GM12878 (cell line): ENCODE data around the gene DNAH1. TPM values are rescaled to one million over a fixed set of nuclear protein-coding genes. Genes with fewer than 3 reads are reported as not detected.

Source experiments
- ATAC-seq: fragments of 200-7000 bp; cut with Tn5 transposase; 3 replicates; pipeline ENCODE4 v1.9.1; 2020; ENCODE audit warnings: mild to moderate bottlenecking, moderate library complexity
- BruUV-seq: library from RNA; stranded (reverse); fragments of 400-500 nt; replicated peaks from 2 replicates; lab custom pipeline; 2021; lab: Mats Ljungman, UMichigan
- CTCF ChIA-PET: fragments of 300-600 bp; sonication (Branson Sonifier 250); formaldehyde crosslinking; extraction: SDS; loops from one replicate; lab custom pipeline; 2021; ENCODE audit warnings: inconsistent platforms; lab: Yijun Ruan, JAX
- POLR2A ChIA-PET: fragments of 350-600 bp; formaldehyde crosslinking; extraction: SDS; loops from one replicate; lab custom pipeline; 2021; ENCODE audit warnings: inconsistent platforms; lab: Charles Lee
- RAD21 ChIA-PET: fragments of 300-600 bp; sonication (Branson Sonifier 250); formaldehyde crosslinking; loops from one replicate; lab custom pipeline; 2023; ENCODE audit warnings: antibody characterized with exemption; ENCODE audit not compliant: unreplicated experiment; lab: Charles Lee
- SMC1A ChIA-PET: fragments of 300-600 bp; sonication (Branson Sonifier 250); formaldehyde crosslinking; loops from one replicate; lab custom pipeline; 2023; ENCODE audit not compliant: unreplicated experiment, uncharacterized antibody; lab: Charles Lee
- DNase-seq: peaks from one replicate; pipeline ENCODE4 v3.0.0-alpha.2; 2011; ENCODE audit warnings: low read depth, low spot score
- FAIRE-seq: peaks from 3 replicates; lab custom pipeline; 2011; peaks lifted over from hg19 to GRCh38; lab: Jason Lieb, UNC
- H2AFZ ChIP-seq: 2 replicates; pipeline ENCODE4 v1.6.0; 2011; ENCODE audit warnings: low read depth, low read length, control low read depth; ENCODE audit not compliant: control insufficient read depth
- H3K27ac ChIP-seq: 2 replicates; pipeline ENCODE4 v1.5.1; 2011; ENCODE audit warnings: control low read depth; ENCODE audit not compliant: control insufficient read depth, insufficient read depth
- H3K27me3 ChIP-seq, 2 experiments: replicated peaks in 1 of 2; 2 replicates each; pipeline versions ENCODE4 v1.6.0 to v1.6.1; 2011; ENCODE audit warnings: low read length in 1 of 2; ENCODE audit not compliant: control insufficient read depth in 2 of 2, insufficient read depth in 2 of 2
- H3K36me3 ChIP-seq, 2 experiments: 2 replicates each; pipeline ENCODE4 v1.5.1; 2011; ENCODE audit warnings: low read length in 1 of 2; ENCODE audit not compliant: control insufficient read depth in 2 of 2, insufficient read depth in 2 of 2
- H3K4me1 ChIP-seq: 2 replicates; pipeline ENCODE4 v1.6.1; 2011; ENCODE audit warnings: mild to moderate bottlenecking, low read length, moderate library complexity, mixed read lengths; ENCODE audit not compliant: control insufficient read depth, insufficient read depth
- H3K4me2 ChIP-seq: 2 replicates; pipeline ENCODE4 v1.6.0; 2011; ENCODE audit warnings: control low read depth; ENCODE audit not compliant: control insufficient read depth, insufficient read depth
- H3K4me3 ChIP-seq: fragments of 200-600 bp; sonication (generic); 2 replicates; pipeline ENCODE4 v1.5.1; 2016
- H3K79me2 ChIP-seq: 2 replicates; pipeline ENCODE4 v1.6.0; 2011; ENCODE audit warnings: low read length; ENCODE audit not compliant: control insufficient read depth, insufficient read depth
- H3K9ac ChIP-seq: 2 replicates; pipeline ENCODE4 v1.8.0; 2011; ENCODE audit warnings: low read length, control low read depth, mixed read lengths; ENCODE audit not compliant: control insufficient read depth, insufficient read depth
- H3K9me3 ChIP-seq: replicated peaks from 3 replicates; pipeline ENCODE4 v1.5.1; 2011; ENCODE audit warnings: mild to moderate bottlenecking, low read length; ENCODE audit not compliant: control insufficient read depth, insufficient read depth
- H4K20me1 ChIP-seq: 2 replicates; pipeline ENCODE4 v1.6.0; 2011; ENCODE audit not compliant: control insufficient read depth, insufficient read depth
- CHD1 ChIP-seq: IDR thresholded peaks from 2 replicates; pipeline ENCODE4 v1.6.1; 2012; ENCODE audit warnings: low read depth, low read length, improper control_type of control experiment
- CREM ChIP-seq: IDR thresholded peaks from 2 replicates; pipeline ENCODE4 v1.6.1; 2014; ENCODE audit warnings: antibody characterized with exemption, low read depth
- CTCF ChIP-seq, 3 experiments: IDR thresholded peaks in 2 of 3; conservative IDR thresholded peaks in 1 of 3; 2 replicates each; pipeline ENCODE4 v1.5.1; 2011; ENCODE audit warnings: low read depth in 3 of 3, low read length in 3 of 3, mild to moderate bottlenecking in 3 of 3, control low read depth in 2 of 3, moderate library complexity in 2 of 3, inconsistent platforms in 1 of 3, mixed read lengths in 1 of 3; ENCODE audit not compliant: control insufficient read depth in 2 of 3, insufficient read depth in 1 of 3; ENCODE audit errors: extremely low read depth in 1 of 3
- FOXM1 ChIP-seq: IDR thresholded peaks from 2 replicates; pipeline ENCODE4 v1.6.1; 2012; ENCODE audit warnings: low read depth, mild to moderate bottlenecking, inconsistent platforms, low read length, moderate library complexity
- IKZF1 ChIP-seq: fragments of 450-650 bp; conservative IDR thresholded peaks from 2 replicates; pipeline ENCODE4 v1.6.1; 2017; ENCODE audit warnings: antibody characterized with exemption, mild to moderate bottlenecking
- NFIC ChIP-seq: IDR thresholded peaks from 2 replicates; pipeline ENCODE4 v1.6.1; 2012; ENCODE audit warnings: low read depth, mild to moderate bottlenecking, inconsistent platforms, low read length, moderate library complexity
- NR2C2 ChIP-seq: IDR thresholded peaks from 2 replicates; pipeline ENCODE4 v1.6.1; 2011; ENCODE audit warnings: borderline replicate concordance, low read depth; ENCODE audit not compliant: control insufficient read depth, insufficient read length
- PML ChIP-seq: IDR thresholded peaks from 2 replicates; pipeline ENCODE4 v1.6.1; 2012; ENCODE audit warnings: low read length, inconsistent platforms
- PRDM15 ChIP-seq: fragments of 450-650 bp; formaldehyde crosslinking; IDR thresholded peaks from 2 replicates; pipeline ENCODE4 v1.4.0; 2020; ENCODE audit warnings: mild to moderate bottlenecking, moderate library complexity
- SIX5 ChIP-seq: IDR thresholded peaks from 2 replicates; pipeline ENCODE4 v1.6.1; 2011; ENCODE audit warnings: mild to moderate bottlenecking, low read depth, low read length, moderate library complexity; ENCODE audit not compliant: severe bottlenecking
- SKIL ChIP-seq: fragments of 450-650 bp; IDR thresholded peaks from 2 replicates; pipeline ENCODE4 v1.6.1; 2017; ENCODE audit warnings: mild to moderate bottlenecking, low read depth, inconsistent platforms; ENCODE audit not compliant: poor library complexity, severe bottlenecking
- SMARCA5 ChIP-seq: fragments of 450-650 bp; IDR thresholded peaks from 2 replicates; pipeline ENCODE4 v1.6.1; 2017; ENCODE audit warnings: mild to moderate bottlenecking
- SPI1 ChIP-seq: IDR thresholded peaks from 2 replicates; pipeline ENCODE4 v1.6.1; 2011; ENCODE audit warnings: low read depth, mild to moderate bottlenecking, low read length, moderate library complexity, borderline replicate concordance; ENCODE audit not compliant: insufficient read depth
- STAT3 ChIP-seq: IDR thresholded peaks from 2 replicates; pipeline ENCODE4 v1.6.1; 2011; ENCODE audit warnings: low read depth, low read length, improper control_type of control experiment
- TARDBP ChIP-seq: IDR thresholded peaks from 2 replicates; pipeline ENCODE4 v1.6.1; 2016; ENCODE audit warnings: borderline replicate concordance
- ZSCAN29 ChIP-seq: fragments of 450-650 bp; IDR thresholded peaks from 2 replicates; pipeline ENCODE4 v1.6.1; 2017; ENCODE audit warnings: mild to moderate bottlenecking, moderate library complexity
- WGBS: methylation state at CpG from one replicate; pipeline ENCODE4 v1.1.6; 2016; ENCODE audit warnings: low lambda C conversion rate; ENCODE audit not compliant: insufficient replicate concordance, insufficient coverage; ENCODE audit errors: missing lambda C conversion rate; 5-methylcytosine and 5-hydroxymethylcytosine counted together
- in situ Hi-C: fragments of 300-500 bp; cut with MboI; formaldehyde crosslinking; loops from 9 replicates; pipeline ENCODE4 v1.14.3; 2018; ENCODE audit warnings: mixed read lengths
- intact Hi-C: fragments of 100-400 bp; cut with micrococcal nuclease; formaldehyde crosslinking; loops from one replicate; pipeline ENCODE4 v1.14.2; 2022; ENCODE audit not compliant: unreplicated experiment
- polyA plus RNA-seq, 11 experiments: library from polyadenylated mRNA; depleted of rRNA in 4 of 11; unstranded in 6 of 11; stranded (reverse) in 5 of 11; fragments of >200 nt; fragmentation: Nextera tagmentation in 4 of 11; fragmentation: Illumina TruSeq in 1 of 11; extraction: Ambion mirVana in 4 of 11; extraction: Trizol in 1 of 11; gene quantifications; 1 replicate in 1 of 11; 2 replicates in 10 of 11; pipeline versions ENCODE4 v1.2.1 to v1.2.3, GENCODE V29; 2011 to 2016; ENCODE audit warnings: inconsistent platforms in 2 of 11, missing spikeins in 2 of 11, low read depth in 1 of 11
- total RNA-seq, 4 experiments: library from RNA; depleted of rRNA in 3 of 4; stranded (reverse); fragments of >200 nt in 3 of 4; fragmentation: Illumina TruSeq in 1 of 4; extraction: Trizol in 1 of 4; gene quantifications; 2 replicates each; pipeline versions ENCODE4 v1.2.1 to v1.2.3, GENCODE V29; 2013 to 2021

The DNAH1 gene
- total and polyA plus RNA-seq, 10 of the 15 experiments (the other 5 are each of a cell fraction or from before 2014, with no cell fraction given), result 0.31 to 5.8 (median 2.7) TPM

GRCh38 chr3:52367891-52368880 is 52.1 kb downstream of the DNAH1 start:
- no peaks in the 10 kb centered on the region for H3K9me3 ChIP-seq
- ATAC-seq (no peak), DNase-seq (no peak), FAIRE-seq (no peak)
- H4K20me1 ChIP-seq, result no peaks in the 10 kb centered on the region
- no TSS peak for BruUV-seq
- ChIA-PET CTCF (interaction anchor here (0.9 kb wide), 1 partner anchor 17 kb away, joined by 3 read pairs; no protein-coding TSS in a partner anchor), RAD21 (no interaction called here), POLR2A (no interaction called here), SMC1A (no interaction called here)
- intact Hi-C loops, result no loop called here
- no peaks in the 10 kb centered on the region; a peak in 1 of 4 replicates for H3K36me3 ChIP-seq
- 85% methylated on average over 19 of the region's 19 CpGs for WGBS
- no peaks in the 10 kb centered on the region for H3K27me3 ChIP-seq
- H3K79me2 ChIP-seq, result no peaks in the 10 kb centered on the region
- H2AFZ ChIP-seq, result no peak overlapping the region
- H3K4me1 ChIP-seq, result peaks cover 8% of the 10 kb centered on the region
- H3K27ac ChIP-seq, result no peak overlapping the region
- no peak overlapping the region for H3K4me3 ChIP-seq
- in situ Hi-C loops, result no loop called here
- no peak overlapping the region for H3K4me2 ChIP-seq
- H3K9ac ChIP-seq, result no peak overlapping the region
- TF ChIP-seq STAT3 (no peak), TARDBP (no peak), CREM (no peak), ZSCAN29 (no peak), NR2C2 (no peak), SKIL (no peak), FOXM1 (no peak), SMARCA5 (no peak), NFIC (no peak), CTCF (IDR thresholded peaks at IDR 0.05 in 2 of 3, conservative IDR thresholded peaks at IDR 0.05 in 1 of 3; ENCODE audit: control insufficient read depth in 2 of 3, extremely low read depth in 1 of 3, insufficient read depth in 1 of 3, low read depth in 3 of 3, low read length in 3 of 3) (no peak), CHD1 (no peak), IKZF1 (no peak), PML (no peak), PRDM15 (CRISPR knock-in tag) (no peak), SIX5 (no peak), SPI1 (no peak)
